ENCODE measurements around the gene LAMC1. TPM values are rescaled to one million over a fixed set of nuclear protein-coding genes. Genes with fewer than 3 reads are reported as not detected.

Gene LAMC1
- polyA plus RNA-seq, 1 donor from 2014 or later, result 4.2 TPM

GRCh38 chr1:183125279-183125999 lies 102.2 kb downstream of the LAMC1 start:
- no peak for TF ChIP-seq MXI1 (conservative IDR thresholded peaks at IDR 0.05; ENCODE audit: poor library complexity, severe bottlenecking)
- TF ChIP-seq, protein P1, sequence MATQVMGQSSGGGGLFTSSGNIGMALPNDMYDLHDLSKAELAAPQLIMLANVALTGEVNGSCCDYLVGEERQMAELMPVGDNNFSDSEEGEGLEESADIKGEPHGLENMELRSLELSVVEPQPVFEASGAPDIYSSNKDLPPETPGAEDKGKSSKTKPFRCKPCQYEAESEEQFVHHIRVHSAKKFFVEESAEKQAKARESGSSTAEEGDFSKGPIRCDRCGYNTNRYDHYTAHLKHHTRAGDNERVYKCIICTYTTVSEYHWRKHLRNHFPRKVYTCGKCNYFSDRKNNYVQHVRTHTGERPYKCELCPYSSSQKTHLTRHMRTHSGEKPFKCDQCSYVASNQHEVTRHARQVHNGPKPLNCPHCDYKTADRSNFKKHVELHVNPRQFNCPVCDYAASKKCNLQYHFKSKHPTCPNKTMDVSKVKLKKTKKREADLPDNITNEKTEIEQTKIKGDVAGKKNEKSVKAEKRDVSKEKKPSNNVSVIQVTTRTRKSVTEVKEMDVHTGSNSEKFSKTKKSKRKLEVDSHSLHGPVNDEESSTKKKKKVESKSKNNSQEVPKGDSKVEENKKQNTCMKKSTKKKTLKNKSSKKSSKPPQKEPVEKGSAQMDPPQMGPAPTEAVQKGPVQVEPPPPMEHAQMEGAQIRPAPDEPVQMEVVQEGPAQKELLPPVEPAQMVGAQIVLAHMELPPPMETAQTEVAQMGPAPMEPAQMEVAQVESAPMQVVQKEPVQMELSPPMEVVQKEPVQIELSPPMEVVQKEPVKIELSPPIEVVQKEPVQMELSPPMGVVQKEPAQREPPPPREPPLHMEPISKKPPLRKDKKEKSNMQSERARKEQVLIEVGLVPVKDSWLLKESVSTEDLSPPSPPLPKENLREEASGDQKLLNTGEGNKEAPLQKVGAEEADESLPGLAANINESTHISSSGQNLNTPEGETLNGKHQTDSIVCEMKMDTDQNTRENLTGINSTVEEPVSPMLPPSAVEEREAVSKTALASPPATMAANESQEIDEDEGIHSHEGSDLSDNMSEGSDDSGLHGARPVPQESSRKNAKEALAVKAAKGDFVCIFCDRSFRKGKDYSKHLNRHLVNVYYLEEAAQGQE (IDR thresholded peaks at IDR 0.05; ENCODE audit: borderline replicate concordance), result no peak
- Histone ChIP-seq H3K9me3 (ENCODE audit: low read length) (no peaks in the 10 kb centered on the region), H3K9ac (ENCODE audit: low read length) (no peak overlapping the region), H3K79me2 (replicated peaks; ENCODE audit: insufficient read depth, low read length) (no peaks in the 10 kb centered on the region), H3K27ac (ENCODE audit: low read length) (no peak overlapping the region), H3F3A (ENCODE audit: insufficient read depth, low read length, poor library complexity, severe bottlenecking) (no peaks in the 10 kb centered on the region), H3K4me2 (ENCODE audit: low read length) (no peak overlapping the region), H3K9me2 (ENCODE audit: insufficient read depth, low read length) (no peaks in the 10 kb centered on the region), H3K36me3 (ENCODE audit: insufficient read depth, low read length) (peaks cover 15% of the 10 kb centered on the region), H3K4me3 (ENCODE audit: low read length) (no peak overlapping the region), H4K20me1 (ENCODE audit: insufficient read depth) (no peaks in the 10 kb centered on the region), H2AFZ (ENCODE audit: low read depth, low read length) (no peak overlapping the region), H3K27me3 (ENCODE audit: insufficient read depth, low read depth, low read length) (no peaks in the 10 kb centered on the region)

DNA sequence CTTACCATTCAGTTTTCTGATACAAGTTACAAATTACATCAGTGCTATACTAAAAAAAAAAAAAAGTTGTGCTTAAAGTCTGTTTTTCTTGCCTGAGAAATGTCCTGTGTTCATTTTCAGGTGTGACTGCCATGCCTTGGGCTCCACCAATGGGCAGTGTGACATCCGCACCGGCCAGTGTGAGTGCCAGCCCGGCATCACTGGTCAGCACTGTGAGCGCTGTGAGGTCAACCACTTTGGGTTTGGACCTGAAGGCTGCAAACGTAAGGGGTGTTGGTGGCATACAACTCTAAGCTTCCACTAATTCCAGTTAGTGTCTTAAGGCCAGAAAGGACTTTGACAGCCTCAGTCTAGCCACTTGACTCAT lies 102.8 kb downstream of the LAMC1 start:
- peaks cover 16% of the 10 kb centered on the region for H3K36me3 ChIP-seq (ENCODE audit: insufficient read depth, low read length)
- H3K9ac ChIP-seq (ENCODE audit: low read length), result no peak overlapping the region
- H3K79me2 ChIP-seq (replicated peaks; ENCODE audit: insufficient read depth, low read length), result no peaks in the 10 kb centered on the region
- H3K27ac ChIP-seq (ENCODE audit: low read length), result no peak overlapping the region
- no peak for TF ChIP-seq SMC3 (conservative IDR thresholded peaks at IDR 0.05; ENCODE audit: poor library complexity)
- no peak for TF ChIP-seq POLR2AphosphoS5 (IDR thresholded peaks at IDR 0.05)
- TF ChIP-seq EZH2 (IDR thresholded peaks at IDR 0.05; ENCODE audit: borderline replicate concordance, insufficient read depth, low read length, poor library complexity, severe bottlenecking), result no peak
- no peak for TF ChIP-seq RAD21 (conservative IDR thresholded peaks at IDR 0.05)
- no peak for TF ChIP-seq EP300 (conservative IDR thresholded peaks at IDR 0.05; ENCODE audit: poor library complexity, severe bottlenecking)
- TF ChIP-seq TAF1 (IDR thresholded peaks at IDR 0.05; ENCODE audit: low read depth), result no peak
- TF ChIP-seq MXI1 (conservative IDR thresholded peaks at IDR 0.05; ENCODE audit: poor library complexity, severe bottlenecking), result no peak
- TF ChIP-seq, protein P1 (IDR thresholded peaks at IDR 0.05; ENCODE audit: borderline replicate concordance), result no peak
- TF ChIP-seq CTCF (IDR thresholded peaks at IDR 0.05; ENCODE audit: poor library complexity, severe bottlenecking), result no peak
- H3K9me2 ChIP-seq (ENCODE audit: insufficient read depth, low read length), result no peaks in the 10 kb centered on the region
- no peaks in the 10 kb centered on the region for H4K20me1 ChIP-seq (ENCODE audit: insufficient read depth)
- no peak overlapping the region for H3K4me3 ChIP-seq (ENCODE audit: low read length)
- no peaks in the 10 kb centered on the region for H3F3A ChIP-seq (ENCODE audit: insufficient read depth, low read length, poor library complexity, severe bottlenecking)
- H3K4me2 ChIP-seq (ENCODE audit: low read length), result no peak overlapping the region
- H3K27me3 ChIP-seq (ENCODE audit: insufficient read depth, low read depth, low read length), result no peaks in the 10 kb centered on the region
- H3K9me3 ChIP-seq (ENCODE audit: low read length), result no peaks in the 10 kb centered on the region
- no peak overlapping the region for H2AFZ ChIP-seq (ENCODE audit: low read depth, low read length)

All from neural cell (in vitro differentiated cells).